Left kidney (tissue), 2 donors: ENCODE measurements around the gene ATP5F1D. TPM values are rescaled to one million over a fixed set of nuclear protein-coding genes. Genes with fewer than 3 reads are reported as not detected.
"Not testable (repeated sequence)": the region's sequence is repeated elsewhere in the genome, so short reads cannot be mapped to it uniquely, and the experiment has no call there.

Experiments used
- DNase-seq: peaks from one replicate; pipeline ENCODE4 v3.0.0-alpha.2; 2013
- polyA plus RNA-seq: library from polyadenylated mRNA; unstranded; fragments of 120-200 nt; gene quantifications from one replicate; pipeline ENCODE4 v1.2.1, GENCODE V29; 2013; ENCODE audit not compliant: insufficient read length

ATP5F1D gene
- polyA plus RNA-seq, 1 donor, result 76.3 TPM

DNA sequence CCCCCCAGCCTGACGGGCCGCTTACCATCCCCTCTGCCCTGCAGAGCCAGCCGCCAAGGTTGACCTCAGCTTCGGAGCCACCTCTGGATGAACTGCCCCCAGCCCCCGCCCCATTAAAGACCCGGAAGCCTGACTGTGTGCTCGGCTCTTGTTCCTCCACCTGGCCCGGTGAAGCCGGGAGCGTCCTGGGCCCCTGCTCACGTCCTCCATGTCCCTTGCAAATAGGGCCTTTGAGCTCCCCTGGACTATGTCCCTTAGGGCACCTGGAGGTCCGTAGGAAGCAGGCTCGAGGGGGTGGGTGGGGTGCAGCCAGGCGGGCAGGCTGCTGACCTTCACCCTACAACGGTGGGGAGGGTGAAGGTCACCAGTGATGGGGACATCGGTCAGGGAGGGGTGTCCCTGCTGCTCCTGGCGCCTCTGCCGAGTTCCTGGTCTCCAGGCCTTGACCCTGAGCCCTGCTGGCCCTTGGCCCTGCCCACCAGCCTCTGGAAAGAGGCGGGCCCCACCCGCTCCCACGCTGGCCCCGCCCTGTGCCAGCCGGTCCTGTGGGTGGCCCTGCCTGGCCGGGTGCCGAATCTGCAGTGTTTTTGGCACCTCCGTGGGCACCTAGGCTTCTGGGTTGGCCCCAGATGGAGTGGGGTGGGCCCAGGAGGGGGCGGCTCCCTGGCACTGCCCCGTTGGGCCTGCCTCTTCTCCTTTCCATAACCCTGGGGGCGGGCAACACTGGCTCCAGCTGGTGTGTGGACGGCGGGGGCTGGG, 3.3 kb downstream of the ATP5F1D start:
- no peak for DNase-seq

DNA sequence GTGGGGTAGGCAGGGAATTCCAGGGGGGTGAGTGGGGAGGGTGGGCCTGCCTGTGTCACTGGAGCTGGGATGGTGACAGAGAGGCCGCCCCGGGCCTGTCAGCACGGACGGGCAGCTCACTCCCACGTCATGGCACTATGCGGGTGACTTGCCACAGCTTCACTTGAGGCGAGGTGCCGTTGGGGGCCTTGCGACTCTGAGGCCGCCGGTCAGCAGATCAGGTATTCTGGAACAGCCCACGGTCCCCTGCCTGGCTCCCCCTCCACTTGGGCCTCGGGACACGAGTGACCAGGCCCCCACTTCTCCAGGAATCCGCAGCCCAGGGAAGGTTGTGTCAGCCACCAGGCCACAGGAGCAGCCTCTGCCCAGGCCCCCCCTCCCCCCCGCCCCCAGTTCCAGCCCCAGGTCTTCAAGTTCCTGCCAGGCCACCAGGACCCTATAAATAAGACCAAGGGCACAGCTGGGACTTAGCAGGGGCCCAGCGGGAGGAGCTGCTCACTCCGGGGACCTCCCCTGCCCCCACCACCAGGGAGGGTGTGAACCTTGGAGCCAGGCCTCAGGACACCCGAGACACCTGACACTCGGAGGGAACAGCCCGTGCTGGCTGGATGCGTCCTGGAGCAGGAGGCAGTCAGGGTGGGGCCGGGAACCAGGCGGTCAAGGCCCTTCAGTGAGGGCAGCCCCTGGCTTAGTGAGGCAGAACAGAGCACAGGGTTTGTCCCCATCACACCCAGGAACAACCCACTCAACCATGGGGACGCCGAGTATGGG, 4.1 kb downstream of the ATP5F1D start:
- no peak for DNase-seq

DNA sequence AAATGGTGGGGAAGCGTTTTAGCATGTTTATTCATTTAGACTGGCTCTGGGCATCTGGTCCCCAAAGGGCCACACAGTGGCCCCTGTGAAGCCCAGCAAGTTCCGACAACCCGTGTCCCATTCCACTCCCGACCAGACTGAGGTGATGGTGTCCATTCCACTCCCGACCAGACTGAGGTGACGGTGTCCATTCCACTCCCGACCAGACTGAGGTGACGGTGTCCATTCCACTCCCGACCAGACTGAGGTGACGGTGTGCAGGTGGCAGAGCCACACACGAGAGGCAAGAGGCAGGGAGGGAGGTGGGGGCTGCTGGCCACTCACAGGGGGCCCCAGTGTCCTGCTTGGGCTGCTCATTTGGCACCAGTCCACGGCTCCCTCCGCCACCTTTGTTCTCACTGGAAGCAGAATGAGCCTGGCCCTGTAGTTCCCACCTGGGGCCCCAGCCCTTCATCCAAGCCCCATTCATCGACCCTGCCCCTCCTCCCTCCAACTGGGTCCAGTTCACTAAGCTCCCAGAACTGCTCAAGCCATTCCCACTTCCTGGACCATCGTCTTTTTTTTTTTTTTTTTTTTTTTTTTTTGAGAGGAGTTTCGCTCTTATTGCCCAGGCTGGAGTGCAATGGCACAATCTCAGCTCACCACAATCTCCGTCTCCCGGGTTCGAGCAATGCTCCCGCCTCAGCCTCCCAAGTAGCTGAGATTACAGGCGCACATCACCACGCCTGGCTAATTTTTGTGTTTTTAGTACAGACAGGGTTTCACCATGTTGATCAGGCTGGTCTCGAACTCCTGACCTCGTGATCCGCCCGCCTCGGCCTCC, 4.9 kb downstream of the ATP5F1D start:
- not testable (repeated sequence) for DNase-seq

DNA sequence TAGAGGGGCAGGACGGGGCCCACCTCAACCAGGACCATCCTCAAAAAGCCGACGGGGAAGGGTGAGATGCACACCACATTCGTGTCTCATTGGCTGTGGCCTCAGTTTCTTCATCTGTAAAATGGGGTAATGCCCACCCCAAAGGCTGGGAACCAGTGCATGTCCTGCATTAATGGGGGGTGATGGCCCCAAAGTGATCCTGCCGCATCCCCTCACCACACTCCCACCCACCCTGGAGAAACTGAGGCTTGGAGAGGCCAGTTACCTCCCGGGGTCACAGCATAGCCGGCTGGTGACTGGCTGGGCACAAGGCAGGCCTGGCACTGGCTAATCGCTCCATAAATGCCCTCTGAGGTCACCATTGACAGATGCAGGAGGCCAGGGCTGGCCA, 6.2 kb downstream of the ATP5F1D start:
- no peak for DNase-seq

DNA sequence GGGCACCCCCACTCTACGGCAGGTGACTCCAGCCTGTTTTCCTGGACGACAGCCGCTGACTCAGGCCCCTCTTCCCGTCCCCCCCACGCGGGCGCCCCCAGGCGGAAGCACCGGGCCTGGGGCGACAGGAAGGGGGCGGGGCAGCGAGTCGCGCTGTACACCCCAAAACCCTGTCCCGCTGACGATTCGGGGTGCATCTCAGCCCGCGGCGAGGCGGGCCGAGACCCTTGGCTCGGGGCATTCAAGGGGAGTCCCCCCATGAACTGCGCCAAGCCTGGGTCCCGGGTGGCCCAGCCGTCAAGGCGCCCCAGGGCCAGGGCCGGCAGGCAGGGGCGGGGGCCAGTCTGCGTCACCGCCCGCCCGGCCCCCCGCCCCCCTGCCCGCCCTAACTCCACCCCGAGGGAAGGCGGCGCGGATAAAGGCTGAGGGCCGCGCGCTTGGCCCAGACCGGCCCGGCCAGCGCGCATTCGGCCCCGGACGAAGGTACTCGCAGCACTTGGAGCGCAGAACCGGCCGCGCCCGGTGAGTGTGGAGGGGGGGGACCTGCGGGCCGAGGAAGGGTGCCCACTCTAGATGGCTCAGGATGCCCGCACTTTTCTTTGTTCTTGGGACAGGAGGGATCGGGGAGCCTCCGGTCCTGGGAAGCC, 6.7 kb downstream of the ATP5F1D start, which contains the start of gene MIDN:
Gene MIDN, plus strand, starts transcription at position 445 of the 647 bp plus-strand sequence. CDS start 1,714 bp downstream, outside the sequence.
- DNase-seq, result no peak

DNA sequence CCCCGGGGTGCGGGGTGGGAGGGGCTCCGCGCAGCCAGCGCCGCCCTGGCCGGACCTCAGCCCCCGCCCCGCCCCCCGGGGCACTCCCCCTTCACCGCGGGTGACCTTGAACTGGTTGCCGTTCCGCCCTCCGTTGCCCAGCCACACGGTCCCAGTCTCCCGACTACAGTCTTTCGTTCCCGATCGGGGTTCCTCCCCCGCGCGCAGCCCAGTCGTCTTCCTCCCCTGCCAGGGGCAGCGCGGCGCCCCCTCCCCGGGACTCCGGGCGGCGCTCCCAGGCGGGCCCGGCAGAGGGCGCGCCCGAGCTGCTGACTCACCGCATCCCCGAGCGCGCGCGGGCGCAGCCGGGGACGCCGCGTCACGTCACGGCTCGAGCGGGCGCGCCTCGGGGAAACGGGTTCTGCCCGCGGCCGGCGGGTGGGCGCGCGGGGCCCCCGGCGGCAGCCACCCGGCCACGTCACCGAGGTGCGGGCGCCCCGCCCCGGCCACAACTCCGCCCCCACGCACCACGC, 7.3 kb downstream of the ATP5F1D start:
- no peak for DNase-seq

DNA sequence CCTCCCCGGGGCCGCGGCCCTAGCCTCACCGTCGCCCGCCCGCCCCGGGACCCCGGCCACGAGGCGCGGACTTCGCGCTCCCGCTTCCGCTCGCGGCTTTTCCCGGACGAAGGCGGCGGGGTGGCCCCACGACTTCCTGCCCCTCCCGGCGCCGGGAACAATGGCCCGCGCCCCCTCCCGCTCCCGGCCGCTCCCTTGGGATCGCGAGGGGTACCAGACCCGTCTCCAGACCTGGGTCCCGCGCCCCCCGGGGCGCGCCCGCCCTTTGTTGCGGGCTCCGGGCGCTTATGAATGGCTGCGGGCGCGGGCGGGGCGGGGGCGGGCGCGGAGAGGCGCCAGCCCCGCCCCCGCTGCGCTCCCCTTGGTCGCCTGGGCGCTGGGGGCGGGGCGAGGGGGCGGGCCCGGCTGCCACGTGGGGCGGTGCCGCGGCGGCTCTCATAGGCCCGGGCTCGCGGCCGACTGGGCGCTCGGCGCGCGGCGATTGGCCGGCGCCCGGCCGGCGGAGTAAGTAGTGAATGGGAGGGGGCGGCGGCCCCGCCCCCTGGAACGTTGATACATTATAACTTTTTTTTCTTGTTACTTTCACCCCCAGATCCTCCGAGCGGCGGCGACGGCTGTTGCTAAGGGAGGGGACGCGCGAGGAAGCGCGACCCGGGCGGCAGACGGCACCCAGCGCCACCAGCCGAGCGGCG, 7.9 kb downstream of the ATP5F1D start:
- DNase-seq, result peak; percentile 97

DNA sequence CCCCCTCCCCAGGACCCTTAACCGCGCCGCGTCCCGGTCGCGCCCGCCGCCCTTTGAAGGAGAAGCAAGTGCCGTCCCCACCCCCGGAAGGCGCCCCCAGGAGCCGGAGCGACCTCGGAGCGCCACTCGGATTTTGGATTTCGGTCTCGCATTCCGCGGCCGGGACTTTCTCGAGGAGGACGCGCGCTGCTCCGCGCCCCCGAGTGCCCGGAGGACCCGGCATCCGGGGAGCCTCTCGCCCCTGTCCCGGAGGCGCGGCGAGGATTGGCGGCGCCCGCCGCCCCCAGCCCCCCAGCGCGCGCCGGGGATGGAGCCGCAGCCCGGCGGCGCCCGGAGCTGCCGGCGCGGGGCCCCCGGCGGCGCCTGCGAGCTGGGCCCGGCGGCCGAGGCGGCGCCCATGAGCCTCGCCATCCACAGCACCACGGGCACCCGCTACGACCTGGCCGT, 8.5 kb downstream of the ATP5F1D start:
- DNase-seq, result no peak

DNA sequence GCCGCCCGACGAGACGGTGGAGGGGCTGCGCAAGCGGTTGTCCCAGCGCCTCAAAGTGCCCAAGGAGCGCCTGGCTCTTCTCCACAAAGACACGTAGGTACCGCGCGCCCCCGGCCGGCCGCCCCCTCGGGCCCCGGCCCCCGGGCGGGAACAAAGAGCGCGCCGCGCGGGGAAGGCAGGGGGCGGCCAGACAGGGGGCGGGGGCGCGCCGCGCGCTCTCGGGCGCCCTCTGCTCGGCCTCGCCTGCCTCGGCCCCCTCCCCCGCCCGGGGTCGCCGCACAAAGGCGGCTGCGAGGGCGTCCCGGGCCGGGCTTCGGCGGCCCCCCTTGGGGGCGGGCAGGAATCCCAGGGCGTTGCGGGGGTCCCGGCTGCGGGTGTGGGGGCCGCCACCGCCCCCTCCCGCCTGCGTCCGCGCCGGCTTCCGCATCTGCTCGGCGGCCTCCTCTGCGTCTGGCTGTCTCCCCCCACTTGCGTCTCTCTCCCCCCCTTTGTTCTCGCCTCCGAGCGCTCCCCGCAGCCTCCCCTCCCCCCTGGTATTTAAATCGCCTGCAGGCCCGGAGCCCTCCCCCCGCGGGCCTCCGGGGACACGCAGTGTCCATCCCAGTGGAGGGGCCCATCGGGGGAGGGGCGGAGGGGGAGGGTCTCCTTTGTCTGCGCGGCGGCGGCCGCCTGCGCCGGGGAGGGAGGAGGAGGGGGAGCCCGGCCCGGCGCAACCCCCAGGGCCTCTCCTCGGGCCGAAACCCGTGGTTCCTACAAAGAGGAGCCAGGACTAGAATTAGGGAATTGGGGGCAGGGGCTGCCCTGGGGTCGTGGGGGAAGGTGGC, 9.1 kb downstream of the ATP5F1D start:
- DNase-seq, result no peak

DNA sequence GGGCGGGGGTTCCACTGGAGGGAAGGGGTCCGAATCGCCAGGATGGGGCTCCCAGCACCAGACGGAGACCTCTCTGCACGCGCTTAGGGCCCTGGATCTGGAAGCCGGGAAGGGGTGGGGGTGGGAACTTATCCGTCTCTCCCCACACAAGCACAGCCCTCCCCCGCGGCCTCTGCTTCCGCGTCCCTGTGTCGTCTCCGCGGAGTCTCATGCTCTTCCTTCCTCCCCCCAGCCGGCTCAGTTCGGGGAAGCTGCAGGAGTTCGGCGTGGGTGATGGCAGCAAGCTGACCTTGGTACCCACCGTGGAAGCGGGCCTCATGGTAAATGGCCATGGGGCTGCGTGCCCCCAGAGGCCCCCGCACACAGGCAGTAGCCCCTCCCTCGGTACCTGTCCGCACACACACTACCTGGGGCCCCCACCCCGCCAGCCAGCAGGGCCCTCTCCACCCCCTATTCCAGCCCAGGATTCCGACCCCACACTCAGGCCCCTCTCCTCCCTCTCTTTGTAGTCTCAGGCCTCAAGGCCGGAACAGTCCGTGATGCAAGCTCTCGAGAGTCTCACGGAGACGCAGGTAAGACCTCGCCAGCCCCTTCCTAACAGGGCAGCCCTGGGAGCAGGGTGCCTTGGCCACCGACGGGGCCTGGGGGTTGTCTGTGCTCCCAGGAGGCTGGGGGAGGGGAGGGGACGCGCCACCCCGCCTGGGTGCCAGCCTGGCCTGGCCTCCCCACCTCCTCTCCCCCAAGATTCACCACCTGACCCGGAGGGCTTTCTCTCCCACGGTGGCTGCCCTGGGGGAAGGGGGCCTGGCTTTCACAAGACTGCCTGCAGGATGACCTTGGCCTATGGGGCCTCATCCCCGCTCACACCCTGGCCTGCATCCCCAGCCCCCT, 10.0 kb downstream of the ATP5F1D start:
- no peak for DNase-seq

DNA sequence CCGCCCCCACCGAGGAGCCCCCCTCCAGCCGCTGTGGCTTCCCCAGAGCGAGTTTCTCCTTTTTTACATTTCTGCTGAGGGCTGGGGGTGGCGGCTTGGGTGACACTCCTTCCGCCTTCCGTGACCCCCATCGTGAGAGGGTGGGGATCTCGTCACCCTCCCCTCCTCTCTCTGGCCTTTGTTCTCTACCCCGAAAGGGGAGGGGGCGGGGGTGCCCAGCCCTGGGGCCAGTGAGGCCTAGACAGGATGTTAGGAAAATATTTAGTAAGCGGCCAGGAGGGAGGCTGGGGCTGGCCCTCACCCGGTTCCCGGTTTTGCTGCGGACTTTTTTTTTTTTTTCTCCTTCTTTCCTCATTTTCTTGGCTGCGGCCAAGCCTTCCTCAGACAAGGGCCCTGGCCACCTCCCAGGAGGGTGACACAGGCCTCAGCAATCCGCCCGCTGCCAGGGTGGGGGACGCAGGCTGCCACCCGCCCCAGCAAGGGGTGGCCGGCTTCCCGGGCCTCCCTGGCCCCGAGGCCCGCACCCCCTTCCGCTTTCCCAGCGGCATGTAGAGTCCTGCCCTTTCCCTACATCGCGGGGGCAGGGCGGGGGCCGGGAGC, 10.8 kb downstream of the ATP5F1D start:
- no peak for DNase-seq

DNA sequence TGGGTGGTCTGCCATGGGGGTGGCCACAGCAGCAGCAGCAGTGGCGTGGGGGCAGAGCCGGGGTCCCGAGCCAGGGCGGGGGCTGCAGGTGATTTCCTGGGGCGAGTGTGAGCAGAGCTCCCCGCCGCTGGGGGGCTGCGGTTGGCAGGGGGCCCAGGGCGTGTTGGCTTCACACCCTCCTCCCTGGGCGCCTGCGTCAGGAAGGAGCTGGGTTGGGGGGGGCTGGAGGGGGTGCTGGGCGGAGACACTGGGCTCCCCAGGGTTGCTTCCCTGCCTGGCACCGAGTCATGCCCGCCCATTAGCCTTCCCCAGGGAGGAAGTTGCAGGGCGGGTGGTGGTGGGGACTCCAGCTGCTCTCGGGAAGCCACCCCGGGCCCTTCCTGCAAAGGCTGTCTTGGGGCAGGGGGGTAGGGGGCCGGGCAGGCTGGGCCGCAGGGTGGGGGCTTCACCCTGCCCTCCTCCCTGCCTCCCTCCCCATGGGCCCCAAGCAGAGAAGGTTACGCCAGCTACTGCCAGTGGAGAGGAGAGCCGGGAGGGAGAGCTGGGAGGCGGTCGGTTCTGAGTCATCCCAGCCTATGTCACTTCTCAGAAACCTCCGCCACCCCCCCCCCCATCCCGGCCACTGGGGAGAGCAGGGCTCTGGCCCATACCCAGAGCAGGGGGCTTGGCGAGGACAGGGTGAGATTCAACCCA, 11.4 kb downstream of the ATP5F1D start:
- DNase-seq, result no peak

DNA sequence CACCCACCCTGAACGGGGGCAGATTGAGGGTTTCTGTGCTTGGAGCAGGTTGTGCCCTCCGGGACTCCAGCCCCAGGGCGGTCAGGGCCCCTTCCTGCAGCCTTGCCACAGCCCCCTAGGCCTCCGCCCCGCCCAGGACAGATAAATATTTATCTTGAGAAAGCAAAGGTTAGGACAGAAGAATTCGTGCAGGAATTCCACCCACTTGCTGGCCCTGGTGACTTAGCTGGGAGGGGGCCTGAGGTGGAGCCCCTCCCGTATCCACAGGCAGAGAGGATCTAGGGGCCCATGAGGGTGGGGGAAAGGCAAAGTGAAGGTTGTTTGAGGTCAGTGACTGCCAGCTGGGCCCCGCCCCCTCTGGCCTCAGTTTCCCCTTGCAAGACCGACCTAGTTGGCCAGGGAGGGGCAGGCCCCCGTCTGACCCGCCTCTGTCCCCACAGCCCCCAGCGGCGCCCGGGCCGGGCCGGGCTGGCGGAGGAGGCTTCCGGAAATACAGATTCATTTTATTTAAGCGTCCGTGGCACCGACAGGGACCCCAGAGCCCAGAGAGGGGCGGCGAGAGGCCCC, 12.0 kb downstream of the ATP5F1D start:
- DNase-seq, result no peak

DNA sequence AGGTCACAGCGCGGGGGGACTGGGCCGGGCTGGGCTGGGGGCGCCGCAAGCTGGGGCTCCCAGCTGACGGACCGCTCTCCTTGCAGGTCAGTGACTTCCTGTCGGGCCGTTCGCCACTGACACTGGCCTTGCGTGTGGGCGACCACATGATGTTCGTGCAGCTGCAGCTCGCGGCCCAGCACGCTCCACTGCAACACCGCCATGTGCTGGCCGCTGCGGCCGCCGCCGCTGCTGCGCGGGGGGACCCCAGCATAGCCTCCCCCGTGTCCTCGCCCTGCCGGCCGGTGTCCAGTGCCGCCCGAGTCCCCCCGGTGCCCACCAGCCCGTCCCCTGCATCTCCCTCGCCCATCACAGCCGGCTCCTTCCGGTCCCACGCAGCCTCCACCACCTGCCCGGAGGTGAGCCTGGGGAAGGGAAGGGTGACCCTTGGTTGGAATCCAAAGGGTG, 12.6 kb downstream of the ATP5F1D start:
- no peak for DNase-seq

DNA sequence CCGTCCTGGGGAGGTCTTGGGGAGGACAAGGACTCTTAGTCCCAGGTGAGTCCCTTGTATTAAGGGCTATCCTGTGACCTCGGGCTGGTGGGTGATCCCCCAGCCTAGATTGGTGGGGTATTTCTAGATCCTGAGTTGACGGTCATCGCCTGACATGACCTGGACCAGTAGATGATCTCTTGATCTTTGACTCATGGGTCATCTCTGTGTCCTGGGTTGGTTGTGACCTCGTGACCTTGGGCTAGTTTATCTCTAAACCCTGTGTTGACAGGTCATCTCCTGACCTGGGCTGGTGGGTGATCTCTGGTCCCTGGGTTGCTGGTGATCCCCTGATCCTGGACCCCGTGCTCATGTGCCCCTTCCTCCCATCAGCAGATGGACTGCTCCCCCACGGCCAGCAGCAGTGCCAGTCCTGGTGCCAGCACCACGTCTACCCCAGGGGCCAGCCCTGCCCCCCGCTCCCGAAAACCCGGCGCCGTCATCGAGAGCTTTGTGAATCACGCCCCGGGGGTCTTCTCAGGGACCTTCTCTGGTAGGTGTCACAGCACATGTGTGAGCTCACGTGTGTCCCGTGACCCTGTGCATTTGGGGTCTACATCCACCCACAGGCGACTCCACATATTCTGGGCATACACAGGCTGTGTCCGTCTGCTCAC, 13.1 kb downstream of the ATP5F1D start:
- no peak for DNase-seq

DNA sequence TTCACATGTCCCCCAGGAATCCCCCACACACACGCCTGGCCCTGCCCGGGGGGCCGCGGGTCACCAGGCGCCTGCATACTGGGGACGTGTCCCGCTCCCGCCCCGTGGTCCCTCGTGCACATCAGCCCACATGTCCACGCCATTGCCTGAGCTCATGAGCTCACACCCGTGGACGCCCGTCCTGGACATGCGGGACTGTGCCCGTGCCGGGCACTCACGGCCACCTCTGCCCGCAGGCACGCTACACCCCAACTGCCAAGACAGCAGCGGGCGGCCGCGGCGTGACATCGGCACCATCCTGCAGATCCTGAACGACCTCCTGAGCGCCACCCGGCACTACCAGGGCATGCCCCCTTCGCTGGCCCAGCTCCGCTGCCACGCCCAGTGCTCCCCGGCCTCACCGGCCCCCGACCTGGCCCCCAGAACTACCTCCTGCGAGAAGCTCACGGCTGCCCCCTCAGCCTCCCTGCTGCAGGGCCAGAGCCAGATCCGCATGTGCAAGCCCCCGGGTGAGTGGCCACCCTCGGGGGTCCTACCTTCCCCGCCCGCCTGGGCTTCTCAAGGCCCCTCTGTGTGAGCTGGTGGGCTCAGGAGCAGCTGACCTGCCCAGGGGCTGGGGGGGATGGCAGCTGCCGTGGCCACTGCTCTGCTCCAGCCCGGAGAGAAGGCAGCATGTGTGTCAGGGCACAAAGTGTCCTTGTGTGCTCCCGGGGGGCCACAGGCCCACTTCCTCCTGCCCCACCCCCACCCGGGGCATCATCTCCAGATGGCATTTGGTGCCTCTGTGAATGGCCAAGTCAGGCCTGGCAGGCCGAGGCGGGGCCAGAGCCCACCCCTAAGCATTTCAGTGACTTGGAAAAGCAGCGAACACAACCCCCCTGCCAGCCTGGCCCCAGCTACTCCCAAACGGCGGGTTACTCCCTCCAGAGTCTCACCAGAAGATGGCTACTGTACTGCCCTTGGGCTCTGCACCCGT, 13.9 kb downstream of the ATP5F1D start:
- no peak for DNase-seq
